ENCODE results near the gene BTNL8.

The BTNL8 gene

DNA sequence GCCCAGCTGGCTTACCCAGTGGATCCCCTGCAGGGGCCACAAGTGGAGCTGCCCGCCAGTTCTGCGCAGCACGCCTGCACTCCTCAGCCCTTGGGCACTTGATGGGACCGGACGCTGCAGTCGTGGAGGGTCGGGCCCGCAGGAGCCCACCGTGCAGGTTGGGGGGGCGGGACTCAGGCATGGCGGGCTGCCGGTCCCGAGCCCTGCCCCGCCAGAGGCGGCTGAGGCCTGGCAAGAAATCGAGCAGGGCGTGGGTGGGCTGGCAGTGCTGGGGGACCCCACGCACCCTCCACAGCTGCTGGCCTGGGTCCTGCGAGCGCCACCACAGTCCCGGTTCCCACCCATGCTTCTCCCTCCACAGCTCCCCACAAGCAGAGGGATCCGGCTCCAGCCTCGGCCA, 70.4 kb downstream of the BTNL8 start:
- DNase-seq (ENCODE audit: low read depth), result no peak

DNA sequence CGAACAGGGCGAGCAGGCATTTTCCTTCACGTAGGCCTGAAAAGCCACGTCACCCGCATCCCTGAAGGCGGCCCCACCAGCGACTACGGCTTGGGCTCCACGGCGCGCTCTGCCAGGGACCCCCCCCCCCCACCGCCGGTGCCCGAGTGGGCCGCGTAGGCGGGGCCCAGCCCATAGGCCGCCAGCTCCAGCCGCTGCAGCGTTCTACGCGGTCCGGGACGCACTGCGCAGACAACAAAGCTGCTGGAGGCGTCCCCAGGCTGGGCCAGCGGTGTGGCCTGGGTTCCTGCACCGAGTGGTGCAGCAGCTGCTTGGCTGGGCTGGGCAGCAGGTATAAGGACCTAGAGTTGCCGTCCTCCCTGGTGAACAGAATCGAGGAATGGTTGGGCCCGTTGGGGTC, 71.4 kb downstream of the BTNL8 start:
- DNase-seq (ENCODE audit: low read depth), result no peak

DNA sequence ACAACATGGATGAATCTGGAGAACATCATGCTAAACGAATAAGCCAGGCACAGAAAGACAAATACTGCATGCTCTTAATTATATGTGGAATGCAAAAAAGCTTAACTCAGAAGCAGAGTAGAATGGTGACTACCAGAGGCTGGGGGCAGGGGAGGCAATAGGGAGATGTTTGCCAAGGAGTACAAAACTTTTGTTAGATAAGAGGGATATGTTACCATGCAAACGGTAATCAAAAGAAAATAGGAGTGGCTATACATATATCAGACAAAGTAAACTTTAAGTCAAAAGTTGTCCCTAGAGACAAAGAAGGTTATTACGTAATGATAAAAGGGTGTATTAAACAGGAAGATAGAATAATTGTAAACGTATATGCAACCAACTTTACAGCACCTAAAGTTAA, 71.9 kb downstream of the BTNL8 start:
- no peak for DNase-seq (ENCODE audit: low read depth)

DNA sequence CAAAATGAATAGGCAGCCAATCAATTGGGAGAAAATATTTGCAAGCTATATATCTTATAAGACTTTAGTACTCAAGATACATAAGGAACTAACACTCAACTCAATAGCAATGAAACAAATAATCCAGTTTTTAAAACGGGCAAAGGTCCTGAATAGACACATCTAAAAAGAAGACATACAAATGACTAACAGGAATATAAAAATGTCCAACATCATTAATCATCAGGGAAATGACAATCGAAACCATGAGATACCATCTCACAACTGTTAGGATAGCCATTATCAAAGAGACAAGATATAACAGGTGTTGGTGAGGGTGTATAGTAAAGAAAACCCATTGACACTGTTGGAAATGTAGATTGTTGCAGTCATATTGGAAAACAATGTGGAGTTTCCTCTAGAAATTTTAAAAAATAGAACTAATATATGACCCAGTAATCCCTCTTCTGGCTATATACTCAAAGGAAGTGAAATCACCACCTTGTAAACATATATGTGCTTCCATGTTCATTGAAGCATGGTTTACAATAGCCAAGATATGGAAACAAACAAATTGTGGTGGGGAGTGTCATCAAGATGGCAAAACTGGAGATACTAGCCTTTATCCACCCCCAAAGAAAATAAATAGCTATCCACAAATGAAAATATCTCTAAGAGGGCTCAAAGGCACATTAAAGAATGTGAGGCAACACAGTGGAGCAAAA, 75.8 kb downstream of the BTNL8 start:
- no peak for DNase-seq (ENCODE audit: low read depth)

DNA sequence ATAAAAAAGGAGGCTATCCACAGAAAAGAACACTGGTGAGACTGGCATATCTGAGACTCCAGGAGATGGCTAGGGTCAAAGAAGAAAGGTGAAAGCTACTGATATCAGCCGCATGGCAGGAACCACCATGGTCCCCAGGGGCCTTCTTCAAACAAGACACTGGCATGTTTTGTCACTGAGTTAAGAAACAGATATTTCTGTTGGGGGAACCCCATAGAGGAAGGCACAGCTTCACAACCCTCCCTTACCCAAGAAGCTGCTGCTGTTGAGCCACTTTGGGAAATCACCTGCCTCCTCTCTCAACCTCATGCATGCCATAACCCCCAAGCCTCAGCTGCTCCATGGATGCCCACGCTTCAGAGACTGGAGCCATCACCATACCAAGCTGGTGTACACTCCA, 76.4 kb downstream of the BTNL8 start:
- no peak for DNase-seq (ENCODE audit: low read depth)

DNA sequence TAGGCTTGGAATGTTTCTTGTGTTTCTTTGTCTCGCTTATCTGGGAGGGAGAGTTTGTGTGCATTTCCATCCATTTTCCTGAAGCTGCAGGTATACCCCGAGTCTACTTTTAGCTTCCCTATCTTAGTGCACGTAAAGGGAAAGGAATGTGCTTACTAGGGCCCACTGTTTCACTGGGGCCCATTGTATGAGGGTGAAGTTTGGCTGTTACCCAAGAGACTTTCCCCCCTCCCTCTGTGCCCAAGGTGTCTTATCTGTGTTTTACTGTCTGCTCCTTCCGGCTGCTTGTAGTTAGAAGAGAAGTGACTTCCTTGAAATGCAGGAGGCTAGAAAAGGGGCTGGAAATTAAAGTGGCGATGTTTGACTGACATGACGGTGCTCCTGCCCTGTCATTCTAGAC, 77.6 kb downstream of the BTNL8 start:
- DNase-seq (ENCODE audit: low read depth), result no peak

DNA sequence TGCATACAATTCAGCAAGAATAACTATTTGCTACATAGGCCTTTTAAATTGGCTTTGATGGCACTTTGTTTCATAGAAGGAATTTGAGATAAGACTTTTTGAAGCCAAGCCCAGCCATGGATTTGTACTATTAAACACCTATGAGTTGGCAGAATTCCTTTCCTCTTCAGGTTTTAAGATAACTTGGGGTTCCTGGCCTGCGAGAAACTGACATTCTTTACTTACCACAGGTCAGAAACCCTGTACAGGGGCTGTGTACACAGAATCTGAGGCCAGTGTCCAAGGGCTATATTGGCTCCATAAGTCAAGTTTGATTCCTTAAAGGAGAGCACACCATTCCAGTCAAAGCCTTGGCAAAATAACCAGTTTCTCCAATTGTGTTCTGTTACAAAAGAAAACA, 78.9 kb downstream of the BTNL8 start:
- no peak for DNase-seq (ENCODE audit: low read depth)

DNA sequence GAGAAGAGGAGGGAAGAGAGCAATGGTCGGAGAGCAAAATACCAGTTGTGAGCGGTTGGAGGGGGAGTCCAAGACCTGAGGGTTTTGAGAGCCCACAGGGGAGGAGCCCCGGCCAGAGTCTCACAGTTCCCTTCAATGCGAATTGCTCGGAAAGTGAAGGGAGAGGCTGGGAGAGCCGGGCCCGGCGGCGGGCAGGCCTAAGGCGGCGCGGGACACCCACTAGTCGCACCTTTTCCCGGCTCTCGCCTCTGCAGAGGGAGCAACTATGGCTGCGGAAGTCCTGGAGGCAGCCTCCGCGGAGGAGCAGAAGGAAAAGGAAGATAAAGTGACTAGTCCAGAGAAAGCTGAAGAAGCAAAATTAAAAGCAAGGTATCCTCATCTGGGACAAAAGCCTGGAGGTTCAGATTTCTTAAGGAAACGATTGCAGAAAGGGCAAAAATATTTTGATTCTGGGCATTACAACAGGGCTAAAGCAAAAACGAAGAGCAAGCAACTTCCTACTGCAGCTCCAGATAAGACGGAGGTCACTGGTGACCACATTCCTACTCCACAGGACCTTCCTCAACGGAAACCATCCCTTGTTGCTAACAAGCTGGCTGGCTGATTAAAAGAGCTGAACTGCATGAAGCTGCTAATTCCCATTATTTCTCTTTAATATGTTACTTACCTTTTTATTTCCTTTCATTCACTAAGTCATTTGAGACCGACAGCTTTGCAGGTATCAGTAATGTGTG, 83.2 kb downstream of the BTNL8 start:
- no peak for DNase-seq (ENCODE audit: low read depth)

DNA sequence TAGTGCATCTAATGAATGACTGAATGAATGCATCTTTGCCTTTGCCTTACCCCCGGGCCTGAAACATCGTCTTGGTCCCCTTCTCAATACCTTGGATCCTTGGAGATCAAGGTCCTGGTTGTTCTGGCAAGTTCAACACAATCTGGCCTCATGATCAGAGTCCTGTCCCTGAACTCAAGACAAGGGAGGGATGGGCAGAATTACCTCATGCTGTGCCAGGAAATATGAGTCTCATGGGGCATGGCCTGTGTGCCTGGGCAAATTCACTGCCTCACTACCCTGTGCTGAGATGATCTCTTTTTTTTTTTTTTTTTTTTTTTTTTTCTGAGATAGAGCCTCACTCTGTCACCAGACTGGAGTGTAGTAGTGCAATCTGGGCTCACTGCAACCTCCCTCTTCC, 89.1 kb downstream of the BTNL8 start:
- DNase-seq (ENCODE audit: low read depth), result no peak

DNA sequence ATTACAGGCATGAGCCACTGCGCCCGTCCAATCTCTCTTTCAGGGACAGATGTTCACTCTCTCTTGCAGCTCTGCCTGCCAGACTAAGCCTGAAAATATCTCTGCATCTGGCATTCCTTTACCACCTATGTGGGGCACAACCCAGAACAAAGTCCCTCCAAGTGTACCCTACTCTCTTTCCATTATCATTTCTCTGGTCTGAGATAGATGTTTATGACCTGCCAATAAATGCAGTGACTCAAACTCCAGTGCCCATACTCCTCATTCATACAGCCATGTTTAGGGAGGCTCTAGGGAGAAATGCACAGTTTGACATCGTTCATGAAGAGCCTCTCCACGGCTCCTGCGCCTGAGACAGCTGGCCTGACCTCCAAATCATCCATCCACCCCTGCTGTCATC, 89.6 kb downstream of the BTNL8 start, which contains the start of gene BTNL3:
Gene BTNL3, plus strand, starts transcription at position 255 of the 400 bp plus-strand sequence. CDS start 183 bp downstream, outside the sequence.
- DNase-seq (ENCODE audit: low read depth), result no peak

DNA sequence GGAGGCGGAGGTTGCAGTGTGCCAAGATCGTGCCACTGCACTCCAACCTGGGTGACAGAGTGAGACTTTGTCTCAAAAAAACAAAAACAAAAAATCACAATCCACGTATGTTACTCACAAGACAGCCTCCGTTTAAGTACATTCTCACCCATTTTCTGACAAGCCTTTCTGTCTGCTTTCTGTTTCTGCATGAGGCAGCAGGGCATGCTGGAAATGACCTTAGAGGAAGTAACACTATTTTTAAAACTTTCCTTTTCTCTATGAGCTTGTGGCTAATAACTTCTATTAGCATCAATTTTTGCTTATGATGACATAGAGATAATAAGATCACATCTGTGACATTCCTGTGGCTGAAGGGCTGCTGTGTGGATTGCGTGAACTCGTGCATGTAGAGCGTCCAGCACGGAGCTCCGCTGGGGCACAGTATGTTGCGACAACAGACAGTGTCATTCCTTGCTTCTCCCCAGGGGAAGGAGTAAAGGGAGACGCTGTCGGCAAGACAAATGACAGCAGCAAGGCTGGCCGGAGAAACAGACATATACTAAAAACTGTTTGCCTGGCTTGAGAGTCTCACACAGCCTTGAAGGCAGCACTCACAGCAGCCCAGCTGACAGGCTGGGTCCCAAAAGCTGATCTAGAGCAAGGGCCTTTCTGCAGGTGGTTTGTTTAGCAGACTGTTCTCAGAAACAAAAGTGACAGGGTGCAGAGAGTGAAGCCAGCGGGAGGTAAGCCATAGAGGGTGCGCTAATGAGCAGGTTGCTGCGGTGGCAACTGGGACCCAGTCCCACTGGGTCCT, 91.3 kb downstream of the BTNL8 start:
- DNase-seq (ENCODE audit: low read depth), result no peak

DNA sequence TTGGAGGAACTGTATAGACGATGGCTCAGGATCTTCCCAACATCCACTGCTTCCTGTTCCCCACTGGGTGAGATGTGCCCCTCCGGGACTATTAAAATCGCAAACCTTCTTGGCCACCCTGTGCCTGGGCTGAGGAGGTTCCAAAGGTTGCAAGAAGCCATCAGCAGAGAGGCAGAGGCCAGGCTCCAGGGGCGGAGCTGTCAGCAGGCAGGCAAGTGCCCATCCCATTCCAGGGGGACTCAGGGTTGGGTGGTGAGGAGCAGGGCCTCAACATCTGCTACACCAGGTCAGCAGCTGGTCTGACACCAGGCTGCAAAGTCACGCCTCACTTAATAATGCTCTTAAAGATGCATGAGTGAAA, 91.9 kb downstream of the BTNL8 start:
- no peak for DNase-seq (ENCODE audit: low read depth)
